NCI-H510A (cell line): ENCODE results near the gene SF3A1.

ENCODE experiments used
- DNase-seq: peaks from one replicate; lab custom pipeline; 2025; lab: John Stamatoyannopoulos, UW

The SF3A1 gene

GRCh38 chr22:30288419-30289140 is 68.1 kb downstream of the SF3A1 start:
- DNase-seq = no peak

- peak; percentile 25 for DNase-seq
Measured at GRCh38 chr22:30287648-30288418, 68.9 kb downstream of the SF3A1 start.

- DNase-seq = no peak
Measured at GRCh38 chr22:30286813-30287647, 69.7 kb downstream of the SF3A1 start.

GRCh38 chr22:30286331-30286730 is 70.4 kb downstream of the SF3A1 start:
- no peak for DNase-seq

GRCh38 chr22:30285846-30286200 is 70.9 kb downstream of the SF3A1 start:
- DNase-seq = no peak

- no peak for DNase-seq
Measured at GRCh38 chr22:30285176-30285845, 71.4 kb downstream of the SF3A1 start.

GRCh38 chr22:30284666-30285065 is 72.0 kb downstream of the SF3A1 start:
- DNase-seq = no peak

- DNase-seq = no peak
Measured at GRCh38 chr22:30284172-30284571, 72.5 kb downstream of the SF3A1 start.

- no peak for DNase-seq
Measured at GRCh38 chr22:30283342-30283741, 73.4 kb downstream of the SF3A1 start.

- DNase-seq = no peak
Measured at GRCh38 chr22:30282616-30283046, 74.1 kb downstream of the SF3A1 start.
